Measurements from ENCODE around the gene EFEMP1.
"Not testable (repeated sequence)": the region's sequence is repeated elsewhere in the genome, so short reads cannot be mapped to it uniquely, and the experiment has no call there.

EFEMP1 gene

GRCh38 chr2:55864351-55865084, 59.1 kb downstream of the EFEMP1 start:
- no peak for DNase-seq

- DNase-seq = no peak
Measured at GRCh38 chr2:55862673-55863390, 60.8 kb downstream of the EFEMP1 start.

GRCh38 chr2:55862246-55862645, 61.3 kb downstream of the EFEMP1 start:
- DNase-seq = no peak

- DNase-seq = no peak
Measured at GRCh38 chr2:55861733-55862132, 61.8 kb downstream of the EFEMP1 start.

GRCh38 chr2:55860832-55861231, 62.8 kb downstream of the EFEMP1 start:
- no peak for DNase-seq

- DNase-seq = no peak
Measured at GRCh38 chr2:55859875-55860274, 63.7 kb downstream of the EFEMP1 start.

- DNase-seq = no peak
Measured at GRCh38 chr2:55857766-55858165, 65.8 kb downstream of the EFEMP1 start.

GRCh38 chr2:55856936-55857335, 66.6 kb downstream of the EFEMP1 start:
- no peak for DNase-seq

- no peak for DNase-seq
Measured at GRCh38 chr2:55848096-55848495, 75.5 kb downstream of the EFEMP1 start.

- DNase-seq = no peak
Measured at GRCh38 chr2:55846426-55846825, 77.2 kb downstream of the EFEMP1 start.

- DNase-seq = no peak
Measured at GRCh38 chr2:55844986-55845385, 78.6 kb downstream of the EFEMP1 start.

GRCh38 chr2:55843994-55844345, 79.6 kb downstream of the EFEMP1 start:
- DNase-seq = no peak

- DNase-seq = peak; percentile 76
Measured at GRCh38 chr2:55843096-55843993, 80.2 kb downstream of the EFEMP1 start.

GRCh38 chr2:55842046-55842445, 81.5 kb downstream of the EFEMP1 start:
- peak; percentile 1 for DNase-seq

GRCh38 chr2:55840460-55840859, 83.1 kb downstream of the EFEMP1 start:
- DNase-seq = no peak

GRCh38 chr2:55839182-55839819, 84.3 kb downstream of the EFEMP1 start:
- peak; percentile 91 for DNase-seq

GRCh38 chr2:55838653-55839052, 84.9 kb downstream of the EFEMP1 start:
- DNase-seq = peak; percentile 31

GRCh38 chr2:55838117-55838516, 85.5 kb downstream of the EFEMP1 start:
- DNase-seq = not testable (repeated sequence)

- DNase-seq = no peak
Measured at GRCh38 chr2:55837073-55837472, 86.5 kb downstream of the EFEMP1 start.

GRCh38 chr2:55831671-55832410, 91.7 kb downstream of the EFEMP1 start:
- DNase-seq = not testable (repeated sequence)

- no peak for DNase-seq
Measured at GRCh38 chr2:55827855-55828254, 95.7 kb downstream of the EFEMP1 start.

GRCh38 chr2:55827428-55827827, 96.2 kb downstream of the EFEMP1 start:
- DNase-seq = peak; percentile 5

All from NCI-H69 (cell line).